HS-5 (cell line): Measurements from ENCODE around the gene ACACA.
A peak's percentile ranks its signal among the peaks of the same experiment; 100 is the strongest.
"Not testable (repeated sequence)": the region's sequence is repeated elsewhere in the genome, so short reads cannot be mapped to it uniquely, and the experiment has no call there.

Source experiments
- DNase-seq: peaks from one replicate; pipeline ENCODE4 v3.0.0-alpha.2; 2012; ENCODE audit warnings: low read depth

Gene ACACA

DNA sequence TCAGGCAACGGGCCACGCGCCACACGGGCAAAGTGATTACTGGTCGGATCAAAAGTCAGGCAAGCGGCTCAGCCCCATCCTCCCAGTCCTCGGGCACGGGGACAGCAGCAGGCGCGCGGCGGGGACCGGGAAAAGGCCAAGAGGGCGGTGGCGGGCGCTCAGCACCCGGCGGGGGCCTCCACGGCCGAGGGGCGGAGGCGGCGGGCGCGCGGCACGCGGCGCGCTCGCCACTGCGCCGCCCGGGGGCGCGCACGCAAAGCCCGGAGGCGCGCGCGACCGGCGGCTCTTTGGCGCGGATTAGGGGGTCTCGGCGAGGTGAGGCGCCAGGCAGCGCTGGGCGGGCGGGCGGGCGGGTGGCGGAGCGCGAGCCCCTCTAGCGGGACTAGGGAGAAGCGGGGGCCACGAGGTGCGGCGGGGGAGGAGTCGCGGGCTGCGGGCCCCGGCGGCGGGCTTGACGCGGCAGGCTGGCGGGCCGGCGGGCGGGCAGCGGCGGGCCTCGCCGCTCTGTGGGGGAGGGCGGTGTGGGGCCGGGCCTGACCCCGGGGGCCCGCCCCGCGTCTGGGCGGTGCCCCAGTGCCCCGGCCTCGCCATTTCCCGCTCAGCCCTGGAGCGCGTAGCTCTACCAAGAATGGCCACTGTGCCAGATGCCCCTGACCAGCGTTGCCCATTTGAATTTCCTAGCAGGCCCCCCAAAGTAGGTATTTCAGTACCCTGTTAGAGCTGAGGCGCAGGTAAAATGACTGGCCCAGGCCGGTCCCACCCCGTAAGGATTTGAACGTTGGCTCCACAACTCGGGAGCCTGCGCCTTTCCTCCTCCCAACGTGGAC, at the start of gene ACACA, which contains the start of gene TADA2A:
Gene ACACA, minus strand, starts transcription at position 202 of the 827 bp plus-strand sequence. CDS start 537 bp downstream, outside the sequence.
Gene TADA2A, plus strand, starts transcription at position 252 of the 827 bp plus-strand sequence. CDS start 4,480 bp downstream, outside the sequence.
- DNase-seq = peak; percentile 51

DNA sequence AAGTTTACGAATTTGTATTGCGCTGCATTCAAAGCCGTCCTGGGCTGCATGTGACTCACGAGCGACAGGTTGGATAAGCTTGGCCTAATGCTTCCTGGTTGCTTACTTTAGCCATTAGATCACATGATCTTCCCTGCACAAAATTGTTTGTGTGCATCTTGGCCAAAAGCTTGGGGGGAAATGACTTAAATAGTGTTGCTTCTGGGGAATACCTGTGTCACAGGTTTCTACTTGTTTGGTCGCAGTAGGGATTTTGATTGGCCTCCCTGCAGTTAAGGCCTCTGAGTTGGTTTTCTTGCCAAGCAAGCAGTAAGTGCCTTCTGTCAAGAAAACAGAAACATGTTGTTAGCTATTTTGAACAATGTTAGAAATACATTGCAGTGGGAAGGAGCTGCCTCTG, 43.5 kb upstream of the ACACA start:
- DNase-seq = no peak

DNA sequence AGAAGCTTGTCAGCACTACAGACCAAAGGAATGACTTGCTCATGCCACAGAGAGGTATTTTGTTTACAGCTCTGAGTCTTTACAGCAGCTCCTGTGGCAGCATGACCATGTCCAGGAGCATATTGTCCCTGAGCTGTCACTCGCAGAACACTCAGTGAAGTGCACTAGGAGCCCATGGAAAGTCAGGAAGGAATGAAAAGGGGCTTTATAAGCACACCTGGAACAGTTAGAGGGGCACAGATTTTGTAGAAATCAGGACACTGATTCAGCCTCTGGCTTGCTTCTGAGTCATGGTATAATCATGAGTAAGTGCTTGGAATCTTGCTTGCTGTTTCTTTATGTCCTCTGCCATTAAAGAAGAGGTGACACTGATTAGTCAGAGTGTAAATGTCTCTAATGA, 41.0 kb upstream of the ACACA start:
- no peak for DNase-seq

DNA sequence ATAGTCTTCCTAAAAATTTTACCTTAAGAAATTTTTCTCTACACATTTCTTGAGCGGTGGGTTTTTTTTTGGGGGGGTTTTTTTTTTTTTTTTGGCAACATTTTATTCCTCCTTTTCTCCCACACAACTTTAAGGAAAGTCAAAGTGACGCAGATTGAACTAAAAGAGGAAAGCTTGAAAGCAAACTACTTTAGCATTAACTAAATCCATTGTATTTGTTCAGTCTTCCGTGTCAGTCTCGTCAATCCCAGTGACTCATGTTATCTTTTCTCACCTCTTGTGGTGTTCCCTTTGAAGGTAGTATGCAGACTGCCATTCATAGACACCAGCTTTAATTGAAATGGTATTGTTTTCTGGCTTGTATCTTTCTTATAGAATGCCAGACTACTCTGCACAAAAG, 39.4 kb upstream of the ACACA start:
- no peak for DNase-seq

DNA sequence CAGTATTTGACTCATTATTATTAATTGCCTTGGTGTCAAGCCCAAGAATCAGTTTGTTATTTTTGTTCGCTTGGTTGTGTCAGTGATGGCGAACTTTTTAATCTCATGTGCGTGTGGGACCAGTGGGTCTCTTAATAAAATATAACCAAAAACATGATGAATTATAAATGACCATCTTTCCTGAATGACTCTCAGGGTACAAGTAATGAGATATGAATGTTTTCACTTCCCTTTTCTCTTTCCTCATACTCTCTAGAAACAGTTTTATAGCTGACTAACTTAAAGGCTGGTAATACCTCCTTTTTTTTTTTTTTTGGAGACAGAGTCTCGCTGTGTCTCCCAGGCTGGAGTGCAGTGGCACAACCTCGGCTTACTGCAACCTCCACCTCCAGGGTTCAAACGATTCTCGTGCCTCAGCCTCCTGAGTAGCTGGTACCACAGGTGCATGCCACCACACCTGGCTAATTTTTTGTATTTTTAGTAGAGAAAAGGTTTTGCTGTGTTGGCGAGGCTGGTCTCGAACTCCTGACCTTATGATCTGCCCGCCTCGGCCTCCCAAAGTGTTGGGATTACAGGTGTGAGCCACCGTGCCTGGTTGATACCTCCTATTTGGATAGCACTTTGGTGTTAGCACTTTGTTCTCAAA, 34.9 kb upstream of the ACACA start:
- DNase-seq = not testable (repeated sequence)

DNA sequence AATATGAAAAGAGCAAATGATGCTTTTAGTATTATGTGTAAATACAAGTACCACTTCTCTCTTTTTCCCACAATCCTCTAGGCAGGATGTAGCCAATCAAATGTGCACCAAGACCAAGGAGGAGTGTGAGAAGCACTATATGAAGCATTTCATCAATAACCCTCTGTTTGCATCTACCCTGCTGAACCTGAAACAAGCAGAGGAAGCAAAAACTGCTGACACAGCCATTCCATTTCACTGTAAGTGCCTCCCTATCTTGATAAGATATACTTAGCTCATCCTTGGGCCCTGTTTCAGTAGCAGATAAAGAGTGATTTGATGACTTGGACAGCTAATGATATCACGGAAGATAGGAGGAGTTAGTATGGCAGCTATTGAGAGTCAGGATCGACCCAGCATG, 33.8 kb upstream of the ACACA start:
- DNase-seq = no peak

DNA sequence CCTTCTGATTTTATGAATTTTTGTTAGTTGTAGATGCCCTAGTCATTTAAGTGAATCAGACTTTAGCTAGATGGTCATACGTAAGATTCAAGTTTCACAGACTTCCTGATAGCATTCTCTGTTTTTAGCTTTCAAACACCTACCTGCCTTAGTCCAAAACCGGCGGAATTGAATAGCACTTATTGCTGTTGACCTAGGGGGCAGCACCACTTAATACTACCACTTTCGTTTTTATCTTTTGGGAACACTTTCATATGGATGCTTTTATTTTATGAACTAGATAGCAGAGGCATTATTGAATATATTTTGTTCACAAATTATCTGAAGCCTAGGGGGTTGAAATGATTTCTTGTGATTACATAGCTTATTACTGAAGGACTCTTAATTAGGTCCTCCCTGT, 31.5 kb upstream of the ACACA start:
- DNase-seq = no peak

DNA sequence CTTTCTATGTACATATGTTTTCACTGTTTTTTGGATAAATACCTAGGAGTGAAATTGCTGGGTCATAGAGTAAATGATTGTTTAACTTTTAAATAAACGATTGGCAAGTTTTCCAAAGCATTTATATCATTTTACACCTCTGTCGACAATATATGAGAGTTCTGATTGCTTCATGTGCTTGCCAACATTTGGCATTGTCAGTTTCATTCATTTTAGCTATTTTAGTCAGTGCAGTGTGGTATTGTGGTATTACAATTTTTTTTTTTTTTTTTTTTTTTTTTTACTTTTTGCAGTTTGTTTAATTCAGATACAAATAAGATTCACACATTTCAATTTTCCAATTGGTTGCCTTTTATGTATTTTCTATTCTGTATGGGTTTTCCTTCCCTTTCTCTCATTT, 26.0 kb upstream of the ACACA start:
- no peak for DNase-seq

DNA sequence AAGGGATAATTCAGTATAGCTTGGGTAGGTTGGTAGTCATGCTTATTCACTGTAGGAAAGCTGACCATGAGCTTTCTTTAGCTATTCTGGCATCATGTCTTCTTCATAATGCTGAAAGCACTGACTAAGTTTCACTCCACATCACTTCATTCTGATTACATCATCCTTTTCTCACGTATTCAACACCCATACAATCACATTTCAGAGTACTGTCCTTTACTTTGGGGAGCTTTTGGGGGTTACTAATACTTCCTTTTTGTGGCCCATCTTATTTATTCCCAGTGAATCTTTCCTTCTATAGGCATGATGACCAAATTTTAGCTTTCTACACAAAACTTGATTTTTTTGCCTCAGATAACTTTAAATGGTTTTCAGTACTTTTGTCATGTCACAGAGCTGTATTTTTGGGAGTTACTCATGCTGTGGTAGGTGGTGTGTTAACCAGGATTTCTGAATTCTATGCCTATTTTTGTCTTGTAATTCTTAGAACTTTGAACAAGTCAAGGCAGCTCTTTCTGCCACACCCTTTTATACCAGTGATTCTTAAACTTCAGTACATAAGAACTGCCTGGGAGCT, 23.5 kb upstream of the ACACA start:
- no peak for DNase-seq

DNA sequence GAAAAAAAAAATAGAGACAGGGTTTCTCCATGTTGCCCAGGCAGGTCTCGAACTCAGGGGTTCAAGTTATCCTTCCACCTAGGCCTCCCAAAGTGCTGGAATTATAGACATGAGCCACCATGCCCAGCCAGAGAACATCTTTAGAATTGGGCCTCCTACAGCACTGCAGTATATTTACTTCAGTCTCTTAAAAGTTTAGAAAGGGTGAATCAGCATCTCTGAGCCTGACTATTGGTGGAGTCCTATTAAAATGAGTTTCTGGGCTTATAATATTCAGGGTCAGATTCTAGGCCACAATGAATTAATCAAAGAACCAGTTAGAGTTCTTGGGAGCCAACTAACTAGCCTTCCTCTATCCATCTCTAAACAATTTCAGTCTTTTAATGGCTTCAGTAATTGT, 22.8 kb upstream of the ACACA start:
- no peak for DNase-seq

DNA sequence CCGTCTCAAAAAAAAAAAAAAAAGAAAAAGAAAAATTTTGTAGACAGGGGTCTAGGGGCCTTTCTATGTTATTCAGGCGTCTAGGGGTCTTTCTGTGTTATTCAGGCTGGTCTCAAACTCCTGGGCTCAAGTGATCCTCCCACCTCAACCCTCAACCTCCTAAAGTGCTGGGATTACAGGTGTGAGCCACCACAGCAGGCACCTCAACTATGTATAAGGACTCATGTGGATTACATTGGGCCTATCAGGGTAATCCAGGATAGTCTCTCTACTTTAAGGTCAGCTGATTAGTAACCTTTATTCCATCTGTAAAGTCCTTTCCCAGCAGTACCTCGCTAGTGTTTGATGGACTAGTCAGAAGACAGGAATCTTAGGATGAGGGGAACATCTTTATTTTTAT, 22.4 kb upstream of the ACACA start:
- DNase-seq = no peak

DNA sequence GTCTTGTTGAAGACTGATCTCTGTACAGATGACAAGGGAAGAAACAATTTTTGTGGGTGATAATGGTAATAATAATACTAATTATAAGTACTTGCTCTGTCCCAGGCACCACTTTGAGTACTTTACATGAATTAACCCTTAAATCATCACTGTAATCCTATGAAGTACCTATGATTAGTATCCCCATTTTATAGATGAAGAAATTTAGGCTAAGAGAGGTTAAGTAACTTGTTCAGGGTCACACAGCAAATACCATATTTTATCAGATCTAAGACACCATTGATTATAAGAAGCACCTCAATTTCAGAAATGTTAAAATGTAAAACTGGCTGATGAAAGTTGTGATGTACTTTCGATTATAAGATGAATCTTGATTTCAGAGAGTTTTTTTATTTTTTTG, 18.6 kb upstream of the ACACA start:
- DNase-seq = no peak

DNA sequence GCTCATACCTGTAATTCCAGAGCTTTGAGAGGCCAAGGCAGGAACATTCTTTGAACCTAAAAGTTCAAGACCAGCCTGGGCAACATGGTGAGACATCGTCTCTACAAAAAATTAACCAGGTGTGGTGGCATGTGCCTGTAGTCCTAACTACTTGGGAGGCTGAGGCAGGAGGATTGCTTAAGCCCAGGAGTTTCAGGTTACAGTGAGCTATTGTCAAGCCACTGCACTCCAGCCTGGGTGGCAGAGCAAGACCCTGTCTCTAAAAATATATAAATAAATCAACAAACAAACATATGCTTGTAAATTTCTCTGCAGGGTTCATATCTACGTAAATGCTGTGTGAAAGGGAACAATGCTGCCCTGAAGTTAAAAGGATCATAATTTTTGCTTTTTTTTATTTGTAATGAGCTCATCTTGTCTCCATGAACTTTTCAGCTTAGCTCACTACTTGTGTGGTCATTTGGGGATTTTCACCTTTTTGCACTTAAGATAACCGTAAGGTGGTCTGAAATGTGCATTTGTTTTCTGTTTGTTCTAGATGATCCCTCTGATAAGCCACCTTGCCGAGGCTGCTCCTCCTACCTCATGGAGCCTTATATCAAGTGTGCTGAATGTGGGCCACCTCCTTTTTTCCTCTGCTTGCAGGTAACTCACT, 16.5 kb upstream of the ACACA start:
- no peak for DNase-seq

DNA sequence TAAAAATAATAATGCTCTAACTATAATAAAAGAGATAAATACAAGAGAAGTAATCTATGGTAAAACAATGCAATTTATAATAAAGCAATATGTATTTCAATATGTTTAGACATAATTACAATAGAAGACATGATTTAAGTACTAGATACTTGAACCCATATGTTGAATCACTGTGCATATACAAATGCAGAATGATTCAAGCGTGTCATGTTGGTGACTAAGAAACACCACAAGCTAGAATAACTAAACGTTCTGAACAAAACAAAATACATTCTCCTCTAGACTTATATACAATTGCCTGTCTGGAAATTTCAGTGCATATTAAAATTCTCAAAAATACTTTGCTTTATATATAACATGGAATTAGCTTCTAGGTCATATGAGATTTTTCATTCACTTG, 11.2 kb upstream of the ACACA start:
- DNase-seq = no peak

DNA sequence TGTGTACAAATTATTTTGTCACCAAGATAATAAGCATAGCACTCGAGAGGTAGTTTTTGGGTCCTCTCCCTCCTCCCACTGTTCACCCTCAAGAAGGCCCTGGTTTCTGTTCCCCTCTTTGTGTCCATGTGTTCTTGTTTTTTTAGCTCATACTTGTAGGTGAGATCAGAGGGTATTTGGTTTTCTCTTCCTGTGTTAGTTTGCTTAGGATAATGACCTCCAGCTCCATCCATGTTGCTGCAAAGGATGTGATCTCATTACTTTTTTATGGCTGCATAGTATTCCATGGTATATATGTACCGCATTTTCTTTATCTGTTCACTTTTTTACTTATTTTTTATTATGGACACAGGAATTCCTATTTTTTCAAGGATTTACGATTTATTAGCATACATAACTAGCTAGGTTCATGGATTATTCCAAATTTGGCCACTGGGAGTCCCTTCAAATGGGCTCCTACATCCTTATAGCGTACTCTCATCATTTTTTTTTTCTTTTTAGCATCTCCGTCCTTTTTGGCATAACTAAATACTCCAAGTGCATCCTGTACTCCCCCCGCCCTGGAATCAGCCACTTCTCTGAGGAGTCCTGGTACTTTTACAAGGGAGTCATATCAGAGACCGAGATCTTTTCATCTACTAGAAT, 7.4 kb upstream of the ACACA start:
- no peak for DNase-seq

DNA sequence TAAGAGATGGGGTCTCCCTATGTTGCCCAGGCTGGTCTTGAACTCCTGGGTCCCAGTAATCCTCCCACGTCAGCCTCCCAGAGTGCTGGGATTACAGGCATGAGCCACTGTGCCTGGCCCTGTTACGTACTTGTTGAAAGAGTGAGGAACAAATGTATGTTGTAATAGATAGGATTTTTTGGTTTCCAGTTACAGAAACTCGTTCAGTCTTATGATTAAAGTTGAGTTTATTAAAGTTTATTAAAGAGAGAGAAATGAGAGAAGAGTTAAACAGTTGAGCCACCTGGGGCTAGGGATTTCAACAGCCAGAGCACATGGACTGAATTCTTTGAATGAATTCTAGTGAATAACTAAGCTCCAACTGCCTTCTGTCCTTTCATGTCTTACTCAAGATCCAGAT, 3.7 kb upstream of the ACACA start:
- no peak for DNase-seq

DNA sequence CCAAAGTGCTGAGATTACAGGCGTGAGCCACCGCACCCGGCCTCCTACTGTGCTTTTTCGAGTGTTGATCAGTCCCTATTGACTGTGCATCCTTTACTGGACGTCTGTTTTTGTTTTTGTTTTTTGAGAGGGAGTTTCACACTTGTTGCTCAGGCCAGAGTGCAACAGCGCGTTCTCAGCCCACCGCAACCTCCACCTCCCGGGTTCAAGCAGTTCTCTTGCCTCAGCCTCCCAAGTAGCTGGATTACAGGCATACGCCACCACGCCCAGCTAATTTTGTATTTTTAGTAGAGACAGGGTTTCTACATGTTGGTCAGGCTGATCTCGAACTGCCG, 1.5 kb upstream of the ACACA start:
- not testable (repeated sequence) for DNase-seq

DNA sequence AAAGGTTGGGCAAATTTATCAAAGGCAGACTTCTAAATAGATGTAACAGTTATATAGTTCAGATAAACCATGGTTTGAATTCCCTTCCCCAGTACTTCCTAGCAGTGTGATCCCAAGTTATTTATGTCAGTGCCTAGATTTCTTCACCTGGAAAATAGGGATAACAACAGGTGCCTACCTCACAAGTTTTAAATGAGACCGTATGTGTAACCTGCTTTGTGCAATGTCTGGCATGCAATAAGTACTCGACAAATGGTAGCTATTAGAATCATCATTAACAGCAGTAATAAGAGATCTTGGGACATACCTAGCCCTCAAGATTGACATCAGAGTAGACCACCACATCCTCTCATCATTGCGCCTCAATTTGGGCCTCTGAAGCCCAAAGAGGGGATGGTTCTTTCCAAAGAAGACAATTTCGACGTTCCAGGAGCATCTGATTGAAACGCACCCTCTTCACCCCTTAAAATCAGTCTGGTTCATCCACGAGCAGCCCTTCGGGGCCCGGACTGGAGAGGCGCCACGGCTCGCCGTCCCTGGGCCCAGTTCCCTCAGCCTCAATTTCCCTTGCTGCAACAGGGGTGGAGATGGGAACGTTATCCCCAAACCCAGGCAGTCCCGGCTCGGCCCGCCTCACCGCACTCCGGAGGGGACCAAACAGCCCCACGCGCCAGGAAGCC, 541 bp downstream of the ACACA start:
- DNase-seq = no peak

DNA sequence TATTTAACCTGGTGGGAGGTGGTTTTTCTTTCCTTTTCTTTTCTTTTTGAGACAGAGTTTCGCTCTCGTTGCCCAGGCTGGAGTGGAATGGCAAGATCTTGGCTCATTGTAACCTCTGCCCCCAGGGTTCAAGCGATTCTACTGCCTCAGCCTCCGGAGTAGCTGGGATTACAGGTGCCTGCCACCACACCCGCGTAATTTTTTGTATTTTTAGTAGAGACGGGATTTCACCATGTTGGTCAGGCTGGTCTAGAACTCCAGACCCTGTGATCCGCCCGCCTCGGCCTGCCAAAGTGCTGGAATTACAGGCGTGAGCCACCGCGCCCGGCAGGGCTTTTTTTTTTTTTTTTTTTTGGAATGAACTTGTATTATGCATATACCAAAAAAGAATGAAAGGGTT, 1.1 kb downstream of the ACACA start:
- not testable (repeated sequence) for DNase-seq

DNA sequence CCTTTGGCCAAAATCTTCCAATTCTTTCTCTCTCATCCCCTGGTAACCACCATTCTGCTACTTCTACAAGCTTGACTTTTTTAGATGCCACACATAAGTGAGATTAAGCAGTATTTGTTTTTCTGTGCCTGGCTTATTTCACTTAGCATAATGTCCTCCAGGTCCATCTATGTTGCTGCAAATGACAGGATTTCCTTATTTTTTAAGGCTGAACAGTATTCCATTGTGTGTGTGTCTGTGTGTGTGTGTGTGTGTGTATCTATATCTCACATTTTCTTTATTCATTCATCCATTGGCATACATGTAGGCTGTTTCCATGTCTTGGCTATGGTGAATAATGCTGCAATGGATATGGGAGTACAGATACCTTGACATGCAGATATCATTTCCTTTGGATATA, 6.1 kb downstream of the ACACA start:
- no peak for DNase-seq

DNA sequence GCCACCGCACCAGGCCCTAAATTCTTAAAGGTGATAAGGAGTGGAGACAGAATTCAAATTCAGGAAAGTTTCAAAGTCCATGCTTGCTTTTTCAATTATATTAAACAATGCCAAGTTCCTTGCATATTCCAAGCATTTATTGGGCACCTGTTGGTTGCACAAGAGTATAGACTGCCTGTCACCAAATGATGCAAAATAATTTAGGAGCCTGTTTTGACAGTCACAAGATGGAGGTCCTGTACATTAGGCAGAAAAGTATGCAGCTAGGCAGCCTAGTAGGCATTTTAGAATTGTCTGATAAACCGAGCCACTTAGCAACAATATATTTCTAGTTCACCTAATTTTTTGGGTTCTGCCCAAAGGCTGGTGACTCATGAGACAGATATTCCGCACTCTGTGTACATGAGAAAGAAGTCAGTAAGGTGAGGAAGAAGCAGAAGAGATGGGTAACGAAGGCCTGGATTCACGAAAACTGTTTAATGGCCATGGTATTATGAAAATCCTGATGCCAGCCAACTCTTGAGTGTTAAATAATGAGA, 7.3 kb downstream of the ACACA start:
- no peak for DNase-seq
